IPS-18a (cell line): Measurements from ENCODE around the gene TMEM204.

Experiments used
- H3K27ac ChIP-seq: one replicate; pipeline ENCODE4 v1.5.1; 2013; ENCODE audit warnings: low read length
- H3K27me3 ChIP-seq: one replicate; pipeline ENCODE4 v1.6.1; 2013; ENCODE audit warnings: mild to moderate bottlenecking, low read length; ENCODE audit not compliant: control insufficient read depth, insufficient read depth
- H3K36me3 ChIP-seq: one replicate; pipeline ENCODE4 v1.6.1; 2013; ENCODE audit warnings: low read depth, low read length; ENCODE audit not compliant: control insufficient read depth
- H3K4me1 ChIP-seq: one replicate; pipeline ENCODE4 v1.6.1; 2013; ENCODE audit warnings: low read depth, low read length; ENCODE audit not compliant: control insufficient read depth
- H3K4me3 ChIP-seq: one replicate; pipeline ENCODE4 v1.5.1; 2013; ENCODE audit warnings: low read length
- H3K9ac ChIP-seq: one replicate; pipeline ENCODE4 v1.6.1; 2013; ENCODE audit warnings: mild to moderate bottlenecking, low read length, moderate library complexity
- H3K9me3 ChIP-seq: one replicate; pipeline ENCODE4 v1.6.1; 2013; ENCODE audit warnings: low read depth, low read length; ENCODE audit not compliant: control insufficient read depth

Gene TMEM204

DNA sequence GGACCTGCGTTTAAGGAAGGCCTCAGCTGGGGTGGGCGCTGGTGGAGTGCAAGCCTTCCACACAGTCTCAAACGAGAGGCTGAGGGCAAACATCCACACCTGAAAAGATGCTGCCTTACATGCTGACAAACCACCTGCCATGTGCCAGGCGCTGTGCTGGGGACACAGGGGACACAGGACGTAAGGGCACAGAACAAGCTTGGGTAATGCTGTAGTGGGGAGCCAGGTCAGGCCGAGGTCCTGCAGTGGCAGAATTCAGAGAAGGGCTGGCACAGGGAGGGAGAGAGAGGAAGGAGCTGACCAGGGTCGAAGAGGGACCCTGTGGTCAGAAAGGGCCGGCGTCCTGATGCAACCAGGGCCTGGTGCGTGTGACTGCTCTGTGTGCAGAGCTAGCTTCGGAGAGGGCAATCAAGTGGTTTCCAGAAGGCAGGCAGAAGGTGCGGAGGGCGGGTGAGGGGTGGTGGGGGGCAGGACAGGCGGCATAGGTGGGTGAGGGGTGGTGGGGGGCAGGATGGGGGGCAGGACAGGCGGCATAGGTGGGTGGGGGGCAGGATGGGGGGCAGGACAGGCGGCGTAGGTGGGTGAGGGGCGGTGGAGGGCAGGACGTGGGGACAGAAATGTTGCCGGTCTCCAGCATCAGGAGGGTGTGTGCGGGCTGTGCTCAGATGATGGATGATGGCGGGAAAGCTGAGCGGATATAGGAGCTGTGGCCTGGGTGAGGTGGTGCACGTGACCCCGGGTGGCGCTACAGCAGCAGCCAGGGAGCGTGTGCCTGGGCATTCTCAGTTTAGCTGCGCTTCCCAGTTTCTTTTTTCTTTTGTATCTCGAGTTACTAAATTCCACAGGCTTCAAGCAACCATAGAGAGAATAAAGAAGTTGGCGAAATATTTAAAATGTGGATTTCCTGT lies 21.6 kb upstream of the TMEM204 start:
- Histone ChIP-seq H3K27ac (no peak overlapping the region), H3K4me1 (no peaks in the 10 kb centered on the region), H3K9me3 (no peaks in the 10 kb centered on the region), H3K36me3 (peaks cover 5% of the 10 kb centered on the region), H3K27me3 (no peaks in the 10 kb centered on the region), H3K9ac (no peak overlapping the region), H3K4me3 (no peak overlapping the region)

DNA sequence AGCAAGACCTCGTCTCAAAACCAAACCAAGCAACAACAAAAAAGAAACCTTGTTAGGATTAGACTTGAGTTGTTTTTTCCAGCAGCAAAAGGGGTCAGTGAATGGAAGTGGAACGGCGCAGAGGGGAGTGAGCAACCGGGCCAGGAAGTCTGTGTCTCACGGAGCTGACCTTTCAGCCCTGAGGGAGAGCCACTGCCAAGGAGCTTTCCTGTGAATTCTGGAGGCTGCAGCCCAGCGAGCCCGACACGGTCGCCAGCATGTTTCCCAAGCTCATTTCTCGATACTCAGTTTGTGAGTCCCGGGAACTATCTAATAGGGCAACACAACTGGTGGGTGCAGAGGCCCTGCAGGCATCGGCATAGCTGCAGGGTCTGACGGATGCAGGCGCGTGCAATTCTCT lies 20.7 kb upstream of the TMEM204 start:
- Histone ChIP-seq H3K27ac (no peak overlapping the region), H3K27me3 (no peaks in the 10 kb centered on the region), H3K9ac (no peak overlapping the region), H3K36me3 (peaks cover 3% of the 10 kb centered on the region), H3K9me3 (no peaks in the 10 kb centered on the region), H3K4me1 (no peaks in the 10 kb centered on the region), H3K4me3 (no peak overlapping the region)

DNA sequence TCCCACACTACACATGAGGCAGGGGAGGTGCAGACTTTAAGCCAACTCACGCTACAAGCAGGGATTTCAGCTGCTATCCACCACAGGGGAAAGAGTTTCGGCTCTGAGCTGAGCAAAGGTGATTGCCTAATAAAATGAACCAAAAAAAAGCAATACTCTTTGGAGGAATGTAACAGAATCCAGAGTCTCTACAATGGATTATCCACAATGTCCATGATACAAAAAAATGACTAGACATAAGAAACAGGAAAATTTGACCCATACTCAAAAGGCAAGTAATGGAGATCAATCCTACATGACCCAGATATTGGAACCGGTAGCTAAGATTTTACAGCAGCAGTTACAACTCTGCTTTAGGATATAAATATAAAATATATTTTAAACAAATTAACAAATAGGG lies 19.0 kb upstream of the TMEM204 start:
- Histone ChIP-seq H3K27ac (no peak overlapping the region), H3K27me3 (no peaks in the 10 kb centered on the region), H3K9me3 (no peaks in the 10 kb centered on the region), H3K36me3 (peaks cover 3% of the 10 kb centered on the region), H3K4me1 (no peaks in the 10 kb centered on the region), H3K9ac (no peak overlapping the region), H3K4me3 (no peak overlapping the region)

GRCh38 chr16:1518626-1519135 lies 14.8 kb upstream of the TMEM204 start:
- no peaks in the 10 kb centered on the region for H3K36me3 ChIP-seq
- H3K27me3 ChIP-seq = no peaks in the 10 kb centered on the region
- no peaks in the 10 kb centered on the region for H3K9me3 ChIP-seq
- H3K4me1 ChIP-seq = no peaks in the 10 kb centered on the region
- H3K4me3 ChIP-seq = no peak overlapping the region
- no peak overlapping the region for H3K27ac ChIP-seq
- no peak overlapping the region for H3K9ac ChIP-seq

GRCh38 chr16:1519831-1520230 lies 13.6 kb upstream of the TMEM204 start:
- Histone ChIP-seq H3K9ac (no peak overlapping the region), H3K4me1 (no peaks in the 10 kb centered on the region), H3K9me3 (no peaks in the 10 kb centered on the region), H3K4me3 (no peak overlapping the region), H3K27ac (no peak overlapping the region), H3K36me3 (no peaks in the 10 kb centered on the region), H3K27me3 (no peaks in the 10 kb centered on the region)

GRCh38 chr16:1520461-1520860 lies 13.0 kb upstream of the TMEM204 start:
- H3K27me3 ChIP-seq = no peaks in the 10 kb centered on the region
- H3K36me3 ChIP-seq = no peaks in the 10 kb centered on the region
- no peak overlapping the region for H3K27ac ChIP-seq
- H3K9ac ChIP-seq = no peak overlapping the region
- H3K4me3 ChIP-seq = no peak overlapping the region
- no peaks in the 10 kb centered on the region for H3K9me3 ChIP-seq
- no peaks in the 10 kb centered on the region for H3K4me1 ChIP-seq

DNA sequence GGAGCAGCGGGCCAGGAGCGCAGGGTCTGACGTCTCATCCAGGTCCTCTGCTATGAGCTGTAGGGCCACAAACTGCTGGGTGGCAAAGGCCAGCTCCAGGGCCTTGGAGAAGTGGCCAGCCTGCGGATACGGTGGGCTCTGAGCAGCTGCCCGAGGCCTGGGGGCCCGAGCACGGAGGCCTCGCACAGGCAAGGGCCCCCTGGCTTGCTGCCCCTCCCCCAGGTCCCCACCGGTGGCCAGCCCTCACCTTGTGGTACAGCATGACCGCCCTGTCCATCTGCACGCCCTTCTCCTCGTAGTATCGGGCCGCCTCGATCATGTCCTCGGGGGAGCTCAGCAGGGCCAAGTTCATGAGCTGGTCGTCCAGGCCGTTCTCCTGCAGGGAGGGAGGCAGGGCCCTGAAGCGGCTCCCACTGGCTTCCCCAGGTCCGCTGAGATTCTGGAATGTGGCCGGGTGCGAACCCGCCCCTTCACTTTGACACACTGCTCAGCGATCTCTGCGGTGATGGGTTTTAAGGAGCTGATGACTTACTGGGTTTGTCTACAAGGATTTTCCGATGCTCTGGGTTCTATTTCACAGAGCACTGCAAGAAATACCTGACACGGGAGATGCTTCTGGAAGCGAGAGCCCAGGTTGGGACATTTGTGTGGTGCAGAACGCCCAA lies 9.8 kb upstream of the TMEM204 start:
- Histone ChIP-seq H3K4me1 (no peaks in the 10 kb centered on the region), H3K9ac (no peak overlapping the region), H3K36me3 (no peaks in the 10 kb centered on the region), H3K27ac (no peak overlapping the region), H3K27me3 (no peaks in the 10 kb centered on the region), H3K9me3 (no peaks in the 10 kb centered on the region), H3K4me3 (no peak overlapping the region)

- Histone ChIP-seq H3K9ac (no peak overlapping the region), H3K4me3 (no peak overlapping the region), H3K4me1 (no peaks in the 10 kb centered on the region), H3K27me3 (no peaks in the 10 kb centered on the region), H3K36me3 (no peaks in the 10 kb centered on the region), H3K9me3 (no peaks in the 10 kb centered on the region), H3K27ac (no peak overlapping the region)
Measured at GRCh38 chr16:1524366-1524765, 9.1 kb upstream of the TMEM204 start.

DNA sequence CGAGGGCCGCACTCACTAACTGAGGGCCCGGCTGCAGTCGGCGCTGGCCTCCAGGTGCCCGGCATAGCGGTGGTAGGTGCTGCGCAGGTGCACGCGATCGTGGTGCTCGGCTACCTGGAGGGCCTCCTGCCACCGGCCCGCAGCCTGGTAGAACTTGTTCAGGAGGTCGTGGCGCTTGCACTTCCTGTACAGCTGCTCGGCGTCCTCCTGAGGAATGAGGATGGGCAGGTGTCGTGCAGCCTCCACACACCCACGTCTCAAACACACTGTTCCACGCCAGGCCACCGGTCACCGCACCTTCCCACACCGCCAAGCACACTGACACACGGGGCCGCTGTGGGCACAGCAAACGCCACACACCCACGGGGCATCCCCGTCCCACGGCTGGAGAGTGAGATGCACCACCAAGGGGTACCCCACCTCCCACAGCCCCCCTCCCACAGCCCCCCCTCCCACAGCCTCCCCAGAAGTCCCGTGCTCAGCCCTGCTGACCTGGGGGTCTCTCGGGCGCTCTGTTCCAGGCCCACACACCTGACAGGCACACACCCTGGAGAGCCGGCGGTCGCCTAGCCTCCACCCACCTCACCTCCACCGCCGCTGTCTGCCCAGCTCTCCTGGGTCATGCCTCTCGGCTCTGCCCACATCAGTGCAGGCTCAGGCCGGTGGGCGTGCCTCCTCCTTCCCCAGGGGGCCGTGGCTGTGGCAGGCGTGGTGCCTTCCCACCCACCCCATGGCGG lies 7.4 kb upstream of the TMEM204 start:
- Histone ChIP-seq H3K36me3 (no peaks in the 10 kb centered on the region), H3K4me1 (no peaks in the 10 kb centered on the region), H3K9ac (no peak overlapping the region), H3K4me3 (no peak overlapping the region), H3K27me3 (no peaks in the 10 kb centered on the region), H3K27ac (no peak overlapping the region), H3K9me3 (no peaks in the 10 kb centered on the region)

DNA sequence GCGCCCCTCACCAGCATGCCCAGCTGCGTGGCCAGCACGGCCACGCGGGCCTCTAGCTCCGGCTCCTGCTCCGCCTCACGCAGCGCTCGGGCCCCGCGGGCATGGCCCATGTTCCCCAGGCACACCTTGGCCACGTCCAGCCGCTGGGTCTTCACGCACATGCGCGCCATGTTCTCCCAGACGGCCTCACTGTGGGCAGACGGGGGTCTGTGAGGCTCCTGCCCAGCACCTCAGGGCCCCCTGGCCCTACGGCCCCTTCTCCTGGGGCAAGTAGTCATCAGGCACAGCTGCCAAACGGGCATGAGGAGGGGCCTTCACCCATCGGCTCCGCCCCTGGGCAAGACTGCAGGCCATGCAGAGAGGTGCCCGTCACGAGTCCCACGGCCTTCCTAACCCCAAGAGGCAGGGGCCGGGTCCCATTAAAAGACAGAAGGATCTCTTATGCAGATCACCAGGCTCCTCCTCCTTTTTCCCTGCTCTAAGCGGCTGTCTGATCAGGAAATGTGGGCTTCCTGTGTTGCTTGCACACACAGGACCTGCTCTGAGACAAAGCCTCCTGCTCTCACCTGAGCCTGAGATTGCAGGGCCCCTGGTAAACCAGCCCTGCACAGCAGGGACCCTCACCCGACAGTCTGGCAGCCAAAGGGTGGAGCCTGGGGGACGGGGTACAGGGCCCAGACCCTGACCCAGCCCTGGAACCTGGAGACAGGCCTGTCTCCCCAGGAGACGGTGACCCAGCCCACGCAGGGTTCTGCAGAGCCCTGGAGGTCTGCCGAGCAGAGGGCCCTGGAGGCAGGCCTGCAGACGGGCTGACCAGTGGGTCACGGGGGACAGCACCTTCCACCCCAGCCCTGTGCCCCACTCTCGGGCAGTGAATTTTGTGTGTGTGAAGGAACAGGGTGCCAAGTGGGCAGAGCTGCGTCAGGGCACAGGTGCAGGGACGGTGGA lies 6.6 kb upstream of the TMEM204 start:
- no peaks in the 10 kb centered on the region for H3K27me3 ChIP-seq
- H3K4me1 ChIP-seq = no peaks in the 10 kb centered on the region
- H3K4me3 ChIP-seq = no peak overlapping the region
- no peak overlapping the region for H3K27ac ChIP-seq
- H3K36me3 ChIP-seq = no peaks in the 10 kb centered on the region
- H3K9ac ChIP-seq = no peak overlapping the region
- no peaks in the 10 kb centered on the region for H3K9me3 ChIP-seq
